CD14-positive monocyte (primary cell): ENCODE data around the gene NPAS2. TPM values are rescaled to one million over a fixed set of nuclear protein-coding genes. Genes with fewer than 3 reads are reported as not detected.

Experiments used
- DNase-seq, 3 donors: peaks; one replicate each; pipeline ENCODE4 v3.0.0-alpha.2; 2011 to 2022
- H2AFZ ChIP-seq: 2 replicates; pipeline ENCODE4 v1.6.0; 2012; ENCODE audit warnings: mild to moderate bottlenecking, low read depth, low read length, inconsistent platforms; ENCODE audit not compliant: insufficient read depth, poor library complexity, severe bottlenecking
- H3K27ac ChIP-seq, 2 donors: 1 replicate in 1 of 2; 2 replicates in 1 of 2; pipeline ENCODE4 v1.5.1; 2012 to 2013; ENCODE audit warnings: low read length in 2 of 2, control low read depth in 1 of 2, inconsistent platforms in 1 of 2, low read depth in 1 of 2, mild to moderate bottlenecking in 1 of 2
- H3K27me3 ChIP-seq, 2 donors: one replicate each; pipeline versions ENCODE4 v1.6.0 to v1.6.1; 2011 to 2013; ENCODE audit warnings: low read length in 2 of 2; ENCODE audit not compliant: control insufficient read depth in 2 of 2, insufficient read depth in 2 of 2
- H3K36me3 ChIP-seq, 2 donors: replicated peaks in 1 of 2; 1 replicate in 1 of 2; 2 replicates in 1 of 2; pipeline versions ENCODE4 v1.5.1 to v1.6.1; 2012 to 2013; ENCODE audit warnings: low read length in 2 of 2, control low read depth in 1 of 2, inconsistent platforms in 1 of 2, mild to moderate bottlenecking in 1 of 2; ENCODE audit not compliant: insufficient read depth in 2 of 2, control insufficient read depth in 1 of 2
- H3K4me1 ChIP-seq, 2 donors: 1 replicate in 1 of 2; 2 replicates in 1 of 2; pipeline versions ENCODE4 v1.5.1 to v1.6.1; 2012 to 2013; ENCODE audit warnings: low read length in 2 of 2, control low read depth in 1 of 2, inconsistent platforms in 1 of 2, mild to moderate bottlenecking in 1 of 2, moderate library complexity in 1 of 2; ENCODE audit not compliant: insufficient read depth in 2 of 2, control insufficient read depth in 1 of 2
- H3K4me2 ChIP-seq: replicated peaks from 2 replicates; pipeline ENCODE3; 2012; ENCODE audit warnings: low read length, moderate library complexity, mild to moderate bottlenecking; ENCODE audit not compliant: poor library complexity, severe bottlenecking; ENCODE audit errors: extremely low read depth
- H3K4me3 ChIP-seq, 3 experiments: fragments of 200-600 bp in 1 of 3; sonication (generic) in 1 of 3; replicated peaks in 1 of 3; 1 replicate in 2 of 3; 2 replicates in 1 of 3; pipeline ENCODE4 v1.5.1; 2011 to 2013; ENCODE audit warnings: low read length in 3 of 3, mild to moderate bottlenecking in 3 of 3, control low read depth in 2 of 3, low read depth in 2 of 3, inconsistent platforms in 1 of 3, moderate library complexity in 1 of 3
- H3K79me2 ChIP-seq: 2 replicates; pipeline ENCODE4 v1.6.0; 2012; ENCODE audit warnings: mild to moderate bottlenecking, control low read depth, inconsistent platforms, low read length, moderate library complexity; ENCODE audit not compliant: insufficient read depth
- H3K9ac ChIP-seq: 2 replicates; pipeline ENCODE4 v1.6.0; 2017; ENCODE audit warnings: low read length, mild to moderate bottlenecking; ENCODE audit not compliant: insufficient read depth, poor library complexity, severe bottlenecking
- H3K9me3 ChIP-seq, 2 donors: replicated peaks in 1 of 2; 1 replicate in 1 of 2; 2 replicates in 1 of 2; pipeline versions ENCODE4 v1.5.1 to v1.6.1; 2012 to 2013; ENCODE audit warnings: low read length in 2 of 2, control low read depth in 1 of 2; ENCODE audit not compliant: control insufficient read depth in 1 of 2, insufficient read depth in 1 of 2
- H4K20me1 ChIP-seq: 2 replicates; pipeline ENCODE4 v1.6.0; 2012; ENCODE audit warnings: mild to moderate bottlenecking, low read length, control low read depth, moderate library complexity; ENCODE audit not compliant: insufficient read depth
- H3K27ac Mint-ChIP-seq, 7 donors: one replicate each; pipeline ENCODE4 v1.8.0; 2020; ENCODE audit warnings: mild to moderate bottlenecking in 7 of 7, mixed read lengths in 7 of 7, moderate library complexity in 6 of 7, inconsistent platforms in 2 of 7
- H3K27me3 Mint-ChIP-seq, 3 donors: one replicate each; pipeline ENCODE4 v1.8.0; 2021 to 2022; ENCODE audit warnings: low read depth in 3 of 3, mild to moderate bottlenecking in 3 of 3, mixed read lengths in 3 of 3, moderate library complexity in 3 of 3, inconsistent platforms in 1 of 3
- H3K36me3 Mint-ChIP-seq, 2 donors: one replicate each; pipeline ENCODE4 v1.8.0; 2020; ENCODE audit warnings: mixed read lengths in 2 of 2, inconsistent platforms in 1 of 2, mild to moderate bottlenecking in 1 of 2
- H3K4me1 Mint-ChIP-seq: one replicate; pipeline ENCODE4 v1.8.0; 2020; ENCODE audit warnings: mild to moderate bottlenecking, mixed read lengths
- H3K4me3 Mint-ChIP-seq, 2 donors: one replicate each; pipeline ENCODE4 v1.8.0; 2020; ENCODE audit warnings: mild to moderate bottlenecking in 2 of 2, mixed read lengths in 2 of 2, moderate library complexity in 1 of 2
- H3K9me3 Mint-ChIP-seq, 7 donors: one replicate each; pipeline ENCODE4 v1.8.0; 2020 to 2022; ENCODE audit warnings: mixed read lengths in 7 of 7, mild to moderate bottlenecking in 6 of 7, moderate library complexity in 6 of 7, inconsistent platforms in 2 of 7
- WGBS: methylation state at CpG from one replicate; pipeline ENCODE4 v1.1.5; 2013; ENCODE audit warnings: missing lambda C conversion rate; ENCODE audit not compliant: insufficient coverage; 5-methylcytosine and 5-hydroxymethylcytosine counted together
- intact Hi-C, 2 donors: fragments of 100-400 bp; cut with micrococcal nuclease; formaldehyde crosslinking; loops; one replicate each; pipeline versions ENCODE4 v1.15.0 to v1.15.1; 2023
- polyA plus RNA-seq, 3 donors: library from polyadenylated mRNA; depleted of rRNA in 1 of 3; unstranded in 2 of 3; stranded (reverse) in 1 of 3; fragments of 300-500 nt in 2 of 3; fragments of >200 nt in 1 of 3; fragmentation: Illumina TruSeq in 2 of 3; gene quantifications; 1 replicate in 2 of 3; 2 replicates in 1 of 3; pipeline ENCODE4 v1.2.3, GENCODE V29; 2012 to 2021
- TF ChIP-seq, protein P1 (sequence below): fragments of 200-600 bp; IDR thresholded peaks from one replicate; pipeline ENCODE4 v1.8.0; 2022; ENCODE audit warnings: antibody characterized with exemption, mild to moderate bottlenecking

Gene NPAS2
- polyA plus RNA-seq, 3 donors = not detected

- peaks cover 70% of the 10 kb centered on the region for H3K4me1 Mint-ChIP-seq
- peak overlapping the region; percentile 53 to 89 (median 77) for H3K27ac Mint-ChIP-seq
- Histone ChIP-seq H3K36me3 (peaks cover 26 to 46% of the 10 kb centered on the region in 2 donors), H3K4me1 (peaks cover 48 to 60% of the 10 kb centered on the region in 2 donors), H3K4me3 (no peak overlapping the region), H3K4me2 (no peak overlapping the region), H3K9ac (no peak overlapping the region), H4K20me1 (peaks cover 13% of the 10 kb centered on the region), H3K27ac (peak overlapping the region; percentile 17 to 55), H2AFZ (no peak overlapping the region), H3K9me3 (no peaks in the 10 kb centered on the region), H3K79me2 (peaks cover 5% of the 10 kb centered on the region), H3K27me3 (no peaks in the 10 kb centered on the region)
- TF ChIP-seq, protein P1, sequence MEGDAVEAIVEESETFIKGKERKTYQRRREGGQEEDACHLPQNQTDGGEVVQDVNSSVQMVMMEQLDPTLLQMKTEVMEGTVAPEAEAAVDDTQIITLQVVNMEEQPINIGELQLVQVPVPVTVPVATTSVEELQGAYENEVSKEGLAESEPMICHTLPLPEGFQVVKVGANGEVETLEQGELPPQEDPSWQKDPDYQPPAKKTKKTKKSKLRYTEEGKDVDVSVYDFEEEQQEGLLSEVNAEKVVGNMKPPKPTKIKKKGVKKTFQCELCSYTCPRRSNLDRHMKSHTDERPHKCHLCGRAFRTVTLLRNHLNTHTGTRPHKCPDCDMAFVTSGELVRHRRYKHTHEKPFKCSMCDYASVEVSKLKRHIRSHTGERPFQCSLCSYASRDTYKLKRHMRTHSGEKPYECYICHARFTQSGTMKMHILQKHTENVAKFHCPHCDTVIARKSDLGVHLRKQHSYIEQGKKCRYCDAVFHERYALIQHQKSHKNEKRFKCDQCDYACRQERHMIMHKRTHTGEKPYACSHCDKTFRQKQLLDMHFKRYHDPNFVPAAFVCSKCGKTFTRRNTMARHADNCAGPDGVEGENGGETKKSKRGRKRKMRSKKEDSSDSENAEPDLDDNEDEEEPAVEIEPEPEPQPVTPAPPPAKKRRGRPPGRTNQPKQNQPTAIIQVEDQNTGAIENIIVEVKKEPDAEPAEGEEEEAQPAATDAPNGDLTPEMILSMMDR = no peak
- WGBS = 99% methylated on average over 12 of the region's 13 CpGs
- H3K36me3 Mint-ChIP-seq = peaks cover 43 to 47% of the 10 kb centered on the region in 2 donors
- H3K27me3 Mint-ChIP-seq = no peaks in the 10 kb centered on the region
- peaks cover 0 to 2% (median 0%) of the 10 kb centered on the region in 7 donors for H3K9me3 Mint-ChIP-seq
- no peak overlapping the region for H3K4me3 Mint-ChIP-seq
- intact Hi-C loops = no loop called here
- no peak for DNase-seq
Measured at GRCh38 chr2:101040072-101040471, 220.1 kb downstream of the NPAS2 start.

DNA sequence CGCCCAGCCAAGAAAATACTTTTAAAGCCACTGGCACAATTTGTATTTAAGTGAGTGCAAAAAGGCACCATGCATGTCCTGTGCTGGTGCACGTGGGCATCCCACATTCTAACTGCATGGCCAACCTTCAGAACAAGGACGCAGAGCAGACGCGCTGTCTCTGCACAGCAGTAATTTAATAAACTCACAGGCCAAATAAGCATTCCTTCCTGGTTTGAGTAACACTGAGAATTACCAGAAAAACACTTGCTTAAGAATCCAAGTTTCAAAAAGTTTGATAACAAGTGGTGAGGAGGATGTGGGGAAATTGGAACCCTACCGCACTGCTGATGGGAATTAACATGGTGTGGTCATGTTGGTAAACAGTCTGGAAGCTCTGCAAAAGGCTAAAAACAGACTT lies 220.8 kb downstream of the NPAS2 start:
- Histone ChIP-seq H3K4me3 (peak overlapping the region in 1 of 3 experiments; percentile 45), H4K20me1 (peaks cover 14% of the 10 kb centered on the region), H3K9me3 (no peaks in the 10 kb centered on the region), H3K36me3 (peaks cover 19 to 39% of the 10 kb centered on the region in 2 donors), H2AFZ (no peak overlapping the region), H3K27ac (peak overlapping the region; percentile 55 to 78), H3K79me2 (peaks cover 5% of the 10 kb centered on the region), H3K4me2 (peak overlapping the region; percentile 29), H3K4me1 (peaks cover 48 to 60% of the 10 kb centered on the region in 2 donors), H3K9ac (no peak overlapping the region), H3K27me3 (no peaks in the 10 kb centered on the region)
- 36% methylated on average over 5 of the region's 6 CpGs for WGBS
- intact Hi-C loops = no loop called here
- H3K4me3 Mint-ChIP-seq = peak overlapping the region in 1 of 2 donors; percentile 22
- no peaks in the 10 kb centered on the region for H3K27me3 Mint-ChIP-seq
- TF ChIP-seq, protein P1 = no peak
- H3K4me1 Mint-ChIP-seq = peaks cover 66% of the 10 kb centered on the region
- H3K9me3 Mint-ChIP-seq = peaks cover 0 to 2% (median 0%) of the 10 kb centered on the region in 7 donors
- H3K27ac Mint-ChIP-seq = peak overlapping the region; percentile 50 to 89 (median 82)
- no peak for DNase-seq
- H3K36me3 Mint-ChIP-seq = peaks cover 40 to 47% of the 10 kb centered on the region in 2 donors
